Heart right ventricle (tissue), 16 donors: ENCODE results near the gene PACS2. TPM values are rescaled to one million over a fixed set of nuclear protein-coding genes. Genes with fewer than 3 reads are reported as not detected.

ENCODE experiments used
- ATAC-seq, 8 donors: fragments of 200-7000 bp; cut with Tn5 transposase; one replicate each; pipeline ENCODE4 v1.9.1; 2020; ENCODE audit warnings: mild to moderate bottlenecking in 8 of 8, moderate library complexity in 8 of 8, moderate number of reproducible peaks in 1 of 8
- DNase-seq, 2 donors: peaks; one replicate each; pipeline ENCODE4 v3.0.0-alpha.2; 2020
- H3K27ac ChIP-seq, 10 donors: fragments of 200-600 bp; sonication (generic) in 2 of 10; one replicate each; pipeline versions ENCODE4 v1.5.0 to v1.8.0; 2020 to 2022; ENCODE audit warnings: mild to moderate bottlenecking in 3 of 10
- H3K27me3 ChIP-seq, 7 donors: fragments of 200-600 bp; one replicate each; pipeline ENCODE4 v1.8.0; 2021 to 2022; ENCODE audit warnings: mild to moderate bottlenecking in 2 of 7
- H3K36me3 ChIP-seq, 9 donors: fragments of 200-600 bp; sonication (generic) in 1 of 9; one replicate each; pipeline versions ENCODE4 v1.5.0 to v1.8.0; 2020 to 2022; ENCODE audit warnings: mild to moderate bottlenecking in 2 of 9
- H3K4me1 ChIP-seq, 9 donors: fragments of 200-600 bp; sonication (generic) in 1 of 9; one replicate each; pipeline versions ENCODE4 v1.5.0 to v1.8.0; 2020 to 2022; ENCODE audit warnings: mild to moderate bottlenecking in 4 of 9
- H3K4me3 ChIP-seq, 10 donors: fragments of 200-600 bp; sonication (generic) in 2 of 10; one replicate each; pipeline versions ENCODE4 v1.5.0 to v1.8.0; 2020 to 2022; ENCODE audit warnings: mild to moderate bottlenecking in 7 of 10, moderate library complexity in 2 of 10
- H3K9me3 ChIP-seq, 11 donors: fragments of 200-600 bp in 10 of 11; sonication (generic) in 2 of 11; one replicate each; pipeline versions ENCODE4 v1.5.0 to v1.8.0; 2013 to 2022; ENCODE audit warnings: mild to moderate bottlenecking in 2 of 11, control low read depth in 1 of 11, moderate library complexity in 1 of 11
- CTCF ChIP-seq, 9 donors: fragments of 200-600 bp; sonication (generic) in 2 of 9; IDR thresholded peaks; one replicate each; pipeline versions ENCODE4 v1.5.0 to v1.8.0; 2021 to 2022; ENCODE audit warnings: antibody characterized with exemption in 9 of 9, mild to moderate bottlenecking in 5 of 9, moderate library complexity in 1 of 9
- WGBS, 2 donors: extraction: QIAGEN DNeasy Blood & Tissue Kit; methylation state at CpG; one replicate each; pipeline ENCODE4 v1.1.7; 2013; ENCODE audit warnings: inconsistent platforms in 1 of 2; 5-methylcytosine and 5-hydroxymethylcytosine counted together
- intact Hi-C, 10 donors: fragments of 100-400 bp; cut with DNase I; formaldehyde crosslinking; loops; one replicate each; pipeline versions ENCODE4 v1.11.1 to v1.14.2; 2022
- polyA plus RNA-seq, 2 donors: library from polyadenylated mRNA; stranded (reverse); fragments of 200-250 nt; gene quantifications; one replicate each; pipeline ENCODE4 v1.2.3, GENCODE V29; 2013
- total RNA-seq, 10 donors: library from RNA; stranded (reverse); fragmentation: NEBNext Ultra II Directional in 3 of 10; extraction: Animal tissue kit (Norgen Biotek cat#: 25700) in 3 of 10; gene quantifications; one replicate each; pipeline versions ENCODE4 v1.2.1 to v1.2.4, GENCODE V29; 2021 to 2023
- donor health status: Arrhythmogenic right ventricular cardiomyopathy.
- donor health status: ischemic (EF 13 %, LVEDD 7.1; RV severe dilation, severe dysfunction).
- donor health status: healthy with polysubstance abuse.
- donor health status: DM: no; HTN: yes; CAD: no.
- donor health status: DM: no; HTN: no; CAD: no.
- donor health status: ischemic (EF 25% LVEDD 6.9; RV normal size, moderate dysfunction).
- donor health status: ischemic (EF 25% LVEDD 5.7; RV mildly dilated, moderate dysfunction).
- donor health status: healthy.
- donor health status: DM: yes; HTN: yes; CAD: no.
- donor health status: Ischemic cardiomyopathy.
- donor health status: ischemic (EF 35%, LVEDD 5.7; RV mildly dilated, moderate dysfunction).
- donor health status: nonischemic (EF 11% LVEDD 7.7; RV severe dilation, severe dysfunction).
- donor health status: DM: yes; HTN: yes; CAD: no.
- donor health status: PGD.
- donor health status: ischemic (EF 29% LVEDD 5.4; RV normal size, mild dysfunction).
- donor health status: nonischemic (EF 23%, LVEDD 6.1; RV moderate dilation, normal function).

The PACS2 gene
- total and polyA plus RNA-seq, 12 donors: 41.8 to 123 (median 54.6) TPM

GRCh38 chr14:105420974-105421674 lies 106.6 kb downstream of the PACS2 start:
- DNase-seq: no peak

GRCh38 chr14:105421723-105422615 lies 107.4 kb downstream of the PACS2 start:
- Histone ChIP-seq H3K36me3 (peaks cover 0 to 17% (median 0%) of the 10 kb centered on the region in 9 donors), H3K27me3 (no peaks in the 10 kb centered on the region), H3K27ac (peak overlapping the region in 9 of 10 donors; percentile 63 to 90 (median 76)), H3K4me3 (peak overlapping the region in 6 of 10 donors; percentile 65 to 84 (median 74)), H3K9me3 (peaks cover 0 to 2% (median 0%) of the 10 kb centered on the region in 11 donors), H3K4me1 (peaks cover 17 to 49% (median 38%) of the 10 kb centered on the region in 9 donors)
- ATAC-seq: peak in 6 of 8 donors; percentile 4 to 35 (median 18)
- 63 to 64% methylated on average over 32 of the region's 32 CpGs for WGBS, 2 donors
- no peak for DNase-seq
- TF ChIP-seq CTCF (IDR thresholded peaks at IDR 0.05): no peak
- intact Hi-C loops: no loop called here

More at GRCh38 chr14:105420974-105421674, 106.6 kb downstream of the PACS2 start:
- peak overlapping the region; percentile 54 to 84 (median 72) for H3K4me3 ChIP-seq
- peak in 6 of 8 donors; percentile 13 to 36 (median 22) for ATAC-seq
- intact Hi-C loops: no loop called here
- 47 to 48% methylated on average over 23 of the region's 23 CpGs for WGBS, 2 donors
- H3K4me1 ChIP-seq: peaks cover 17 to 49% (median 38%) of the 10 kb centered on the region in 9 donors
- no peak for TF ChIP-seq CTCF (IDR thresholded peaks at IDR 0.05)
- peak overlapping the region in 9 of 10 donors; percentile 63 to 90 (median 76) for H3K27ac ChIP-seq
- peaks cover 0 to 10% (median 0%) of the 10 kb centered on the region in 9 donors for H3K36me3 ChIP-seq
- H3K27me3 ChIP-seq: no peaks in the 10 kb centered on the region
- H3K9me3 ChIP-seq: no peaks in the 10 kb centered on the region

- TF ChIP-seq CTCF (IDR thresholded peaks at IDR 0.05): no peak
- peak in 4 of 8 donors; percentile 8 to 42 (median 30) for ATAC-seq
- Histone ChIP-seq H3K27ac (peak overlapping the region in 9 of 10 donors; percentile 14 to 90 (median 63)), H3K4me1 (peaks cover 17 to 49% (median 38%) of the 10 kb centered on the region in 9 donors), H3K27me3 (no peaks in the 10 kb centered on the region), H3K9me3 (peaks cover 0 to 11% (median 0%) of the 10 kb centered on the region in 11 donors), H3K36me3 (peaks cover 0 to 22% (median 0%) of the 10 kb centered on the region in 9 donors), H3K4me3 (no peak overlapping the region)
- no peak for DNase-seq
- intact Hi-C loops: no loop called here
- WGBS, 2 donors: 74 to 76% methylated on average over 21 of the region's 21 CpGs
Measured at GRCh38 chr14:105422695-105423487, 108.3 kb downstream of the PACS2 start.
